HG02943 (cell line): Measurements from ENCODE around the gene ZNF385B.

Experiments
- ATAC-seq: cut with Tn5 transposase; IDR thresholded peaks from one replicate; pipeline ENCODE4 v1.9.1; 2021; ENCODE audit warnings: mild to moderate bottlenecking, low read depth, moderate library complexity; ENCODE audit not compliant: unreplicated experiment

ZNF385B gene

GRCh38 chr2:179857236-179857635, 4.2 kb downstream of the ZNF385B start:
- ATAC-seq, result no peak

GRCh38 chr2:179856205-179856604, 5.2 kb downstream of the ZNF385B start:
- ATAC-seq, result no peak

GRCh38 chr2:179855673-179856072, 5.7 kb downstream of the ZNF385B start:
- no peak for ATAC-seq

GRCh38 chr2:179854891-179855290, 6.5 kb downstream of the ZNF385B start:
- no peak for ATAC-seq

GRCh38 chr2:179853108-179853507, 8.3 kb downstream of the ZNF385B start:
- ATAC-seq, result no peak

- no peak for ATAC-seq
Measured at GRCh38 chr2:179850188-179850587, 11.2 kb downstream of the ZNF385B start.

- no peak for ATAC-seq
Measured at GRCh38 chr2:179849719-179850118, 11.7 kb downstream of the ZNF385B start.

GRCh38 chr2:179843541-179843940, 17.9 kb downstream of the ZNF385B start:
- no peak for ATAC-seq

- no peak for ATAC-seq
Measured at GRCh38 chr2:179842498-179843153, 18.8 kb downstream of the ZNF385B start.

- no peak for ATAC-seq
Measured at GRCh38 chr2:179840840-179841239, 20.6 kb downstream of the ZNF385B start.

- ATAC-seq, result no peak
Measured at GRCh38 chr2:179837408-179837807, 24.0 kb downstream of the ZNF385B start.

GRCh38 chr2:179830043-179830787, 31.2 kb downstream of the ZNF385B start:
- ATAC-seq, result no peak

- no peak for ATAC-seq
Measured at GRCh38 chr2:179826297-179826696, 35.1 kb downstream of the ZNF385B start.

GRCh38 chr2:179825494-179825893, 35.9 kb downstream of the ZNF385B start:
- no peak for ATAC-seq

- ATAC-seq, result no peak
Measured at GRCh38 chr2:179824961-179825360, 36.5 kb downstream of the ZNF385B start.

- no peak for ATAC-seq
Measured at GRCh38 chr2:179822540-179822939, 38.9 kb downstream of the ZNF385B start.

GRCh38 chr2:179818546-179818945, 42.9 kb downstream of the ZNF385B start:
- ATAC-seq, result no peak

- ATAC-seq, result no peak
Measured at GRCh38 chr2:179817181-179817841, 44.1 kb downstream of the ZNF385B start.

GRCh38 chr2:179814050-179814449, 47.4 kb downstream of the ZNF385B start:
- no peak for ATAC-seq

GRCh38 chr2:179812501-179812900, 48.9 kb downstream of the ZNF385B start:
- no peak for ATAC-seq

- ATAC-seq, result no peak
Measured at GRCh38 chr2:179811042-179811441, 50.4 kb downstream of the ZNF385B start.

GRCh38 chr2:179809606-179810005, 51.8 kb downstream of the ZNF385B start:
- no peak for ATAC-seq
